Activated T-helper 1 cell treated with anti-CD3 and anti-CD28 coated beads, Interleukin-12 subunit alpha, Interleukin-12 subunit beta, Interleukin-2, Interleukin-4 antibody, amounts not matched to agents 30 ng/mL and 10 ng/mL and 1 ng/mL, durations not matched to agents 14 hours and 24 hours and 36 hours (primary cell): Measurements from ENCODE around the gene CABP7. TPM values are rescaled to one million over a fixed set of nuclear protein-coding genes. Genes with fewer than 3 reads are reported as not detected.

ENCODE experiments used
- total RNA-seq: library from RNA; stranded (reverse); gene quantifications from 2 replicates; pipeline ENCODE4 v1.2.3, GENCODE V29; 2022

Gene CABP7
- total RNA-seq, 1 donor from 2014 or later: not detected

Other genes starting within 250 kb of the CABP7 start
- 8.4 TPM in 2 replicates for gene NEFH, start 239.8 kb upstream of the CABP7 start, total RNA-seq
- 69.0 and 76.2 TPM in 2 replicates for gene THOC5, start 166.2 kb upstream of the CABP7 start, total RNA-seq
- 43.7 and 44.7 TPM in 2 replicates for gene NIPSNAP1, start 138.9 kb upstream of the CABP7 start, total RNA-seq
- 65.7 and 66.1 TPM in 2 replicates for gene NF2, start 116.4 kb upstream of the CABP7 start, total RNA-seq
- gene ZMAT5, start 47.0 kb downstream of the CABP7 start, total RNA-seq: 28.4 and 28.5 TPM in 2 replicates
- gene UQCR10, start 47.4 kb downstream of the CABP7 start, total RNA-seq: 89.4 and 96.5 TPM in 2 replicates
- 84.5 and 90.9 TPM in 2 replicates for gene ASCC2, start 118.3 kb downstream of the CABP7 start, total RNA-seq
- 20.6 and 27.8 TPM in 2 replicates for gene MTMR3, start 163.2 kb downstream of the CABP7 start, total RNA-seq